Mesenchymal stem cell (in vitro differentiated cells and primary cell): ENCODE measurements around the gene URI1.

ENCODE experiments used
- DNase-seq: peaks from one replicate; pipeline ENCODE4 v3.0.0-alpha.2; 2013
- H2AFZ ChIP-seq: one replicate; pipeline ENCODE4 v1.6.1; 2013; ENCODE audit warnings: low read depth, mild to moderate bottlenecking, control low read depth, inconsistent platforms, low read length, moderate library complexity
- H2AK5ac ChIP-seq: 2 replicates; pipeline ENCODE4 v1.6.1; 2013; ENCODE audit warnings: low read length, moderate library complexity, mild to moderate bottlenecking, inconsistent platforms; ENCODE audit not compliant: severe bottlenecking
- H2BK120ac ChIP-seq: one replicate; pipeline ENCODE4 v1.6.1; 2013; ENCODE audit warnings: low read depth, mild to moderate bottlenecking, inconsistent platforms, low read length, moderate library complexity
- H2BK12ac ChIP-seq, 2 experiments: one replicate each; pipeline ENCODE4 v1.6.1; 2013; ENCODE audit warnings: inconsistent platforms in 2 of 2, low read length in 2 of 2, mild to moderate bottlenecking in 2 of 2, moderate library complexity in 2 of 2, control low read depth in 1 of 2
- H2BK15ac ChIP-seq: one replicate; pipeline ENCODE4 v1.6.1; 2013; ENCODE audit warnings: mild to moderate bottlenecking, low read depth, inconsistent platforms; ENCODE audit not compliant: poor library complexity, severe bottlenecking
- H2BK5ac ChIP-seq: 2 replicates; pipeline ENCODE4 v1.6.1; 2013; ENCODE audit warnings: low read depth, mild to moderate bottlenecking, low read length, control low read depth, inconsistent platforms; ENCODE audit not compliant: poor library complexity, severe bottlenecking
- H3K14ac ChIP-seq, 2 experiments: one replicate each; pipeline ENCODE4 v1.6.1; 2013; ENCODE audit warnings: inconsistent platforms in 2 of 2, low read length in 2 of 2, control low read depth in 1 of 2, mild to moderate bottlenecking in 1 of 2, moderate library complexity in 1 of 2
- H3K18ac ChIP-seq, 2 experiments: one replicate each; pipeline ENCODE4 v1.6.1; 2013; ENCODE audit warnings: inconsistent platforms in 2 of 2, low read length in 2 of 2, control low read depth in 1 of 2, low read depth in 1 of 2, mild to moderate bottlenecking in 1 of 2
- H3K23ac ChIP-seq, 2 experiments: one replicate each; pipeline ENCODE4 v1.6.1; 2013; ENCODE audit warnings: inconsistent platforms in 2 of 2, low read length in 2 of 2, mild to moderate bottlenecking in 2 of 2, moderate library complexity in 2 of 2, control low read depth in 1 of 2
- H3K27ac ChIP-seq: 2 replicates; pipeline ENCODE4 v1.5.1; 2013; ENCODE audit warnings: mild to moderate bottlenecking, moderate library complexity, low read length, control low read depth, inconsistent platforms; ENCODE audit not compliant: poor library complexity, severe bottlenecking
- H3K27me3 ChIP-seq, 2 experiments: 2 replicates each; pipeline versions ENCODE4 v1.6.1 to v1.7.0; 2013; ENCODE audit warnings: low read length in 2 of 2, mild to moderate bottlenecking in 2 of 2, moderate library complexity in 2 of 2, control low read depth in 1 of 2, inconsistent platforms in 1 of 2; ENCODE audit not compliant: control insufficient read depth in 1 of 2, insufficient read depth in 1 of 2
- H3K36me3 ChIP-seq, 2 experiments: 2 replicates each; pipeline versions ENCODE4 v1.6.1 to v1.7.0; 2013; ENCODE audit warnings: low read length in 2 of 2, control low read depth in 1 of 2, inconsistent platforms in 1 of 2, low read depth in 1 of 2, mild to moderate bottlenecking in 1 of 2; ENCODE audit not compliant: insufficient read depth in 2 of 2, control insufficient read depth in 1 of 2
- H3K4ac ChIP-seq, 2 experiments: one replicate each; pipeline ENCODE4 v1.6.1; 2013; ENCODE audit warnings: inconsistent platforms in 2 of 2, low read length in 2 of 2, mild to moderate bottlenecking in 2 of 2, moderate library complexity in 2 of 2, control low read depth in 1 of 2, low read depth in 1 of 2
- H3K4me1 ChIP-seq: 2 replicates; pipeline ENCODE4 v1.6.1; 2013; ENCODE audit warnings: low read depth, low read length, control low read depth; ENCODE audit not compliant: control insufficient read depth, insufficient read depth
- H3K4me2 ChIP-seq: 2 replicates; pipeline ENCODE4 v1.6.1; 2013; ENCODE audit warnings: low read length, mild to moderate bottlenecking, inconsistent platforms; ENCODE audit not compliant: poor library complexity, severe bottlenecking
- H3K4me3 ChIP-seq, 2 experiments: 2 replicates each; pipeline versions ENCODE4 v1.5.1 to v1.7.0; 2013; ENCODE audit warnings: low read length in 2 of 2, mild to moderate bottlenecking in 2 of 2, control low read depth in 1 of 2, low read depth in 1 of 2; ENCODE audit not compliant: insufficient read depth in 1 of 2
- H3K79me1 ChIP-seq: replicated peaks from 2 replicates; pipeline ENCODE4 v1.6.1; 2013; ENCODE audit warnings: mild to moderate bottlenecking, control low read depth, low read length, inconsistent platforms; ENCODE audit not compliant: poor library complexity, severe bottlenecking
- H3K9ac ChIP-seq: 2 replicates; pipeline ENCODE4 v1.7.0; 2013; ENCODE audit warnings: mild to moderate bottlenecking, low read length, moderate library complexity
- H3K9me3 ChIP-seq: 2 replicates; pipeline ENCODE4 v1.7.0; 2013; ENCODE audit warnings: mild to moderate bottlenecking, low read length; ENCODE audit not compliant: control insufficient read depth
- H4K8ac ChIP-seq: one replicate; pipeline ENCODE4 v1.6.1; 2013; ENCODE audit warnings: inconsistent platforms, mild to moderate bottlenecking, low read length, moderate library complexity
- H4K91ac ChIP-seq: one replicate; pipeline ENCODE4 v1.6.1; 2013; ENCODE audit warnings: mild to moderate bottlenecking, low read length, inconsistent platforms
- WGBS: methylation state at CpG from one replicate; pipeline ENCODE4 v1.1.7; 2013; ENCODE audit warnings: mixed read lengths; 5-methylcytosine and 5-hydroxymethylcytosine counted together

URI1 gene

DNA sequence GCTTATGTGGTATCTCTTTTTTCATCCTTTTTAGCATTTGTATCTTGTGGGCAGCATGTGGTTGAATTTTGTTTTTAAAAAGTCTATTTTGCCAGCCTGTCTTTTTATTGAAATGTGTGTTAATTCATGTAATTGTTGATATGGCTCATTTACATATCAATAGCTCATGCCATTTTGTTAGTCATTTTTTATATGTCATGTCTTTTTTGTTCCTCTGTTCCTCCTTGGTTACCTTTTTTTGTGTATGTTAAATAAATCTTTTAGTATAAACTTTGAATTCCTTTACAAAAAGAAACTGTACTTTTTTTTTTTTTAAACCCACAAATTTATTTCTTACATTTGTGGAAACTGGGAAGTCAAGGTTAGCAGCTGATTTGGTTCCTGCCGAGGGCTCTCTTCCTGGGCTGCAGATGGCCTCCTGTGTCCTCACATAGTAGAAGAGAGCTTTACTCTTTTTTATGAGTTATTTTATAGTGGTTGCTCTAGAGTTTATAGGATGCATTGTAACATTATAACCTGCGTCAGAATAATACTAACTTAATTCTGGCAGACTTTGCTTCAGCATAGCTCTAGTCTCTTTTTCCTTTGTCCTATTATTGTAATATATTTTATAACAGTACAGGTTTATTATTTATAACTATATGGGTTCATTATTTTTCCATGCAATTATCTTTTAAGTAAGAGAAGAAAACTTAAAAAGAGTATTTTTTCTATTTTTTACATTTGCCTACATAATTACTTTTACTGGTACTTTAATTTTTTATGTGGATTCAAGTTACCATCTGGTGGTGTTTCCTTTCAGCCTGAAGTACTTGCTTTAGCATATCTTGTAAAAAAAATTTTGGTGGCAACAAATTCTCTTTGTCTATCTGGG, 86.3 kb downstream of the URI1 start:
- no peak overlapping the region for H3K23ac ChIP-seq
- no peaks in the 10 kb centered on the region for H3K4me1 ChIP-seq
- no peak overlapping the region for H3K4ac ChIP-seq
- no peak overlapping the region for H2AFZ ChIP-seq
- peaks cover 0 to 22% of the 10 kb centered on the region in 2 experiments for H3K36me3 ChIP-seq
- H3K18ac ChIP-seq = no peak overlapping the region
- 100% methylated on average over 1 of the region's 2 CpGs for WGBS
- H3K9ac ChIP-seq = no peak overlapping the region
- peaks cover 4% of the 10 kb centered on the region for H3K79me1 ChIP-seq
- H2BK5ac ChIP-seq = no peak overlapping the region
- no peak overlapping the region for H3K4me2 ChIP-seq
- H4K8ac ChIP-seq = no peak overlapping the region
- H2BK15ac ChIP-seq = no peak overlapping the region
- H3K27ac ChIP-seq = no peak overlapping the region
- no peak overlapping the region for H2BK120ac ChIP-seq
- H4K91ac ChIP-seq = no peak overlapping the region
- no peak overlapping the region for H3K14ac ChIP-seq
- DNase-seq = no peak
- no peaks in the 10 kb centered on the region for H3K27me3 ChIP-seq
- no peaks in the 10 kb centered on the region for H3K9me3 ChIP-seq
- no peak overlapping the region for H2BK12ac ChIP-seq
- H3K4me3 ChIP-seq = no peak overlapping the region
- no peak overlapping the region for H2AK5ac ChIP-seq

GRCh38 chr19:30028992-30029343, 86.9 kb downstream of the URI1 start:
- no peak for DNase-seq
- Histone ChIP-seq H2BK5ac (no peak overlapping the region), H3K23ac (no peak overlapping the region), H3K4me3 (no peak overlapping the region), H3K14ac (no peak overlapping the region), H2AFZ (no peak overlapping the region), H3K18ac (no peak overlapping the region), H3K4me1 (no peaks in the 10 kb centered on the region), H3K79me1 (peaks cover 4% of the 10 kb centered on the region), H2BK15ac (no peak overlapping the region), H2BK12ac (no peak overlapping the region), H2AK5ac (no peak overlapping the region), H3K36me3 (peaks cover 0 to 22% of the 10 kb centered on the region in 2 experiments), H3K9me3 (no peaks in the 10 kb centered on the region), H3K9ac (no peak overlapping the region), H3K4me2 (no peak overlapping the region), H4K8ac (no peak overlapping the region), H4K91ac (no peak overlapping the region), H3K27me3 (no peaks in the 10 kb centered on the region), H3K27ac (no peak overlapping the region), H2BK120ac (no peak overlapping the region), H3K4ac (no peak overlapping the region)
- WGBS = no CpG with 5 or more reads among the region's 1 CpG

- no peak overlapping the region for H3K4me2 ChIP-seq
- H3K36me3 ChIP-seq = peaks cover 0 to 31% of the 10 kb centered on the region in 2 experiments
- no peak overlapping the region for H2BK5ac ChIP-seq
Measured at GRCh38 chr19:30029721-30030510, 87.9 kb downstream of the URI1 start.

DNA sequence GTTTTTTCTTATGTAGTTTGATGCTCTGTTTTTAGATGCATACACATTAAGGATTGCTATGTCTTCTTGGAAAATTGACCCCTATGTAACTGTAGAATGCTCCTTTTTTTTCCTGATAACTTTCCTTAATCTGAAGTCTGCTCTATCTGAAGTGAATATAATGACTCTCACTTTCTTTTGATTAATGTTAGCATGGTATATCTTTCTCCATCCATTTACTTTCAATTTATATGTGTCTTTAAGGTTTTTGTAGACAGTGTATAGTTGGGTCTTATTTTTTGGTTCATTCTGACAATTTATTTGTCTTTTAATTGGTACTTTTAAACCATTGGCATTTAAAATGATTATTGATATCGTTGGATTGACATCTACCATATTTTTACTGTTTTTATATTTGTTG, 92.3 kb downstream of the URI1 start:
- Histone ChIP-seq H3K9me3 (peaks cover 3% of the 10 kb centered on the region), H3K36me3 (peaks cover 5 to 58% of the 10 kb centered on the region in 2 experiments), H3K79me1 (peaks cover 5% of the 10 kb centered on the region), H3K4me2 (no peak overlapping the region), H3K9ac (no peak overlapping the region), H2BK12ac (no peak overlapping the region), H3K23ac (no peak overlapping the region), H3K27me3 (no peaks in the 10 kb centered on the region), H4K8ac (no peak overlapping the region), H2AK5ac (no peak overlapping the region), H3K27ac (no peak overlapping the region), H3K18ac (no peak overlapping the region), H3K4me1 (peaks cover 5% of the 10 kb centered on the region), H3K14ac (no peak overlapping the region), H2BK15ac (no peak overlapping the region), H3K4ac (no peak overlapping the region), H3K4me3 (no peak overlapping the region), H4K91ac (no peak overlapping the region), H2BK120ac (no peak overlapping the region), H2BK5ac (no peak overlapping the region), H2AFZ (no peak overlapping the region)
- WGBS = no CpG with 5 or more reads among the region's 1 CpG
- DNase-seq = no peak

More at GRCh38 chr19:30029721-30030510, 87.9 kb downstream of the URI1 start:
- no peak overlapping the region for H2AK5ac ChIP-seq
- no peak overlapping the region for H3K4me3 ChIP-seq
- no peak overlapping the region for H3K14ac ChIP-seq
- no peak overlapping the region for H3K4ac ChIP-seq
- DNase-seq = no peak
- H2BK120ac ChIP-seq = no peak overlapping the region
- H3K9me3 ChIP-seq = no peaks in the 10 kb centered on the region
- H3K9ac ChIP-seq = no peak overlapping the region
- no peak overlapping the region for H2AFZ ChIP-seq
- no peak overlapping the region for H2BK12ac ChIP-seq
- WGBS = 100% methylated on average over 3 of the region's 4 CpGs
- H2BK15ac ChIP-seq = no peak overlapping the region
- H3K18ac ChIP-seq = no peak overlapping the region
- no peak overlapping the region for H3K27ac ChIP-seq
- H3K27me3 ChIP-seq = no peaks in the 10 kb centered on the region
- H4K8ac ChIP-seq = no peak overlapping the region
- H4K91ac ChIP-seq = no peak overlapping the region
- peaks cover 2% of the 10 kb centered on the region for H3K79me1 ChIP-seq
- no peak overlapping the region for H3K23ac ChIP-seq
- H3K4me1 ChIP-seq = no peaks in the 10 kb centered on the region
